IMR-90 (cell line): ENCODE data around the gene LAMA4. TPM values are rescaled to one million over a fixed set of nuclear protein-coding genes. Genes with fewer than 3 reads are reported as not detected.

Source experiments
- ATAC-seq: fragments of 200-7000 bp; cut with Tn5 transposase; 2 replicates; pipeline ENCODE4 v1.9.1; 2020; ENCODE audit warnings: low read depth, mild to moderate bottlenecking, moderate library complexity
- BruUV-seq: library from RNA; stranded (reverse); fragments of 400-500 nt; replicated peaks from 2 replicates; lab custom pipeline; 2021; lab: Mats Ljungman, UMichigan
- CTCF ChIA-PET: fragments of 300-600 bp; formaldehyde crosslinking; extraction: SDS; loops from one replicate; lab custom pipeline; 2021; ENCODE audit warnings: antibody characterized with exemption; lab: Yijun Ruan, JAX
- POLR2A ChIA-PET: fragments of 300-600 bp; sonication (Branson Sonifier 250); formaldehyde crosslinking; loops from one replicate; lab custom pipeline; 2022; ENCODE audit warnings: antibody characterized with exemption; ENCODE audit not compliant: unreplicated experiment; lab: Charles Lee
- DNase-seq: peaks from one replicate; pipeline ENCODE4 v3.0.0; 2013
- H2AFZ ChIP-seq: replicated peaks from 2 replicates; pipeline ENCODE3; 2013; ENCODE audit warnings: low read length, mild to moderate bottlenecking; ENCODE audit not compliant: poor library complexity
- H2AK5ac ChIP-seq: 2 replicates; pipeline ENCODE4 v1.6.1; 2013; ENCODE audit warnings: low read depth, low read length, inconsistent platforms
- H2AK9ac ChIP-seq: replicated peaks from 2 replicates; pipeline ENCODE3; 2013; ENCODE audit warnings: mild to moderate bottlenecking, low read depth, low read length, moderate library complexity; ENCODE audit not compliant: poor library complexity
- H2BK120ac ChIP-seq: 2 replicates; pipeline ENCODE4 v1.6.1; 2013; ENCODE audit warnings: low read depth, low read length, inconsistent platforms
- H2BK15ac ChIP-seq: 3 replicates; pipeline ENCODE4 v1.6.1; 2013; ENCODE audit warnings: low read depth, low read length, inconsistent platforms
- H2BK20ac ChIP-seq: 2 replicates; pipeline ENCODE4 v1.6.1; 2013; ENCODE audit warnings: low read depth, mild to moderate bottlenecking, inconsistent platforms, low read length, moderate library complexity
- H2BK5ac ChIP-seq: 2 replicates; pipeline ENCODE4 v1.6.1; 2013; ENCODE audit warnings: mild to moderate bottlenecking, low read depth, low read length, inconsistent platforms; ENCODE audit not compliant: poor library complexity, severe bottlenecking
- H3K14ac ChIP-seq: replicated peaks from 2 replicates; pipeline ENCODE4 v1.6.1; 2013; ENCODE audit warnings: low read depth, low read length, inconsistent platforms
- H3K18ac ChIP-seq: 2 replicates; pipeline ENCODE4 v1.6.1; 2013; ENCODE audit warnings: low read depth, low read length, control low read depth
- H3K23ac ChIP-seq: 2 replicates; pipeline ENCODE4 v1.6.1; 2013; ENCODE audit warnings: low read depth, low read length, inconsistent platforms
- H3K27ac ChIP-seq: 2 replicates; pipeline ENCODE4 v1.5.1; 2013; ENCODE audit warnings: mild to moderate bottlenecking, control low read depth, low read length; ENCODE audit not compliant: insufficient read depth
- H3K27me3 ChIP-seq: 2 replicates; pipeline ENCODE4 v1.6.1; 2013; ENCODE audit warnings: low read length; ENCODE audit not compliant: control insufficient read depth, insufficient read depth
- H3K36me3 ChIP-seq: 2 replicates; pipeline ENCODE4 v1.6.1; 2013; ENCODE audit warnings: low read length, mixed read lengths; ENCODE audit not compliant: control insufficient read depth, insufficient read depth
- H3K4ac ChIP-seq: 2 replicates; pipeline ENCODE4 v1.6.1; 2013; ENCODE audit warnings: low read depth, low read length, inconsistent platforms
- H3K4me1 ChIP-seq: 2 replicates; pipeline ENCODE4 v1.6.1; 2013; ENCODE audit warnings: low read length, mixed read lengths; ENCODE audit not compliant: control insufficient read depth, insufficient read depth
- H3K4me2 ChIP-seq: 2 replicates; pipeline ENCODE4 v1.6.1; 2013; ENCODE audit warnings: low read depth, mild to moderate bottlenecking, control low read depth, low read length, moderate library complexity
- H3K4me3 ChIP-seq: 2 replicates; pipeline ENCODE4 v1.5.1; 2013; ENCODE audit warnings: low read depth, mild to moderate bottlenecking, control low read depth, low read length, moderate library complexity; ENCODE audit not compliant: insufficient read depth
- H3K56ac ChIP-seq: 2 replicates; pipeline ENCODE4 v1.6.1; 2013; ENCODE audit warnings: low read length, inconsistent platforms; ENCODE audit not compliant: insufficient read depth; ENCODE audit errors: extremely low read depth
- H3K79me1 ChIP-seq, 2 experiments: 2 replicates each; pipeline ENCODE4 v1.6.1; 2013; ENCODE audit warnings: low read length in 2 of 2, inconsistent platforms in 1 of 2, low read depth in 1 of 2
- H3K9ac ChIP-seq: 2 replicates; pipeline ENCODE4 v1.6.1; 2013; ENCODE audit warnings: low read depth, low read length, control low read depth
- H3K9me1 ChIP-seq: 2 replicates; pipeline ENCODE4 v1.6.1; 2013; ENCODE audit warnings: low read length, inconsistent platforms; ENCODE audit not compliant: insufficient read depth
- H3K9me3 ChIP-seq: 2 replicates; pipeline ENCODE4 v1.6.1; 2013; ENCODE audit warnings: low read length; ENCODE audit not compliant: control insufficient read depth, insufficient read depth
- H4K20me1 ChIP-seq: 2 replicates; pipeline ENCODE4 v1.6.1; 2013; ENCODE audit warnings: low read length, inconsistent platforms; ENCODE audit not compliant: insufficient read depth
- H4K5ac ChIP-seq: 2 replicates; pipeline ENCODE4 v1.6.1; 2013; ENCODE audit warnings: mild to moderate bottlenecking, low read depth, low read length, control low read depth
- H4K8ac ChIP-seq, 2 experiments: 2 replicates each; pipeline ENCODE4 v1.6.1; 2013; ENCODE audit warnings: low read depth in 2 of 2, low read length in 2 of 2, control low read depth in 1 of 2, inconsistent platforms in 1 of 2
- H4K91ac ChIP-seq: 2 replicates; pipeline ENCODE4 v1.6.1; 2013; ENCODE audit warnings: low read depth, low read length, inconsistent platforms; ENCODE audit not compliant: insufficient read depth
- BHLHE40 ChIP-seq: fragments of 150-350 bp; IDR thresholded peaks from 2 replicates; pipeline ENCODE4 v1.6.1; 2016; ENCODE audit warnings: mild to moderate bottlenecking, low read depth, low read length
- CEBPB ChIP-seq: IDR thresholded peaks from 2 replicates; pipeline ENCODE4 v1.6.1; 2012; ENCODE audit warnings: low read depth, low read length, improper control_type of control experiment
- CHD1 ChIP-seq: IDR thresholded peaks from 2 replicates; pipeline ENCODE4 v1.6.1; 2012; ENCODE audit warnings: low read depth, low read length, improper control_type of control experiment
- FOS ChIP-seq: fragments of 150-350 bp; IDR thresholded peaks from 2 replicates; pipeline ENCODE4 v1.6.1; 2016; ENCODE audit warnings: low read depth, low read length
- MAFK ChIP-seq: IDR thresholded peaks from 2 replicates; pipeline ENCODE4 v1.6.1; 2012; ENCODE audit warnings: low read depth, low read length, improper control_type of control experiment
- MAZ ChIP-seq: IDR thresholded peaks from 2 replicates; pipeline ENCODE4 v1.6.1; 2012; ENCODE audit warnings: low read depth, mild to moderate bottlenecking, low read length, improper control_type of control experiment, moderate library complexity, borderline replicate concordance
- MXI1 ChIP-seq: IDR thresholded peaks from 2 replicates; pipeline ENCODE4 v1.6.1; 2012; ENCODE audit warnings: low read depth, mild to moderate bottlenecking, low read length, moderate library complexity, borderline replicate concordance
- NFE2L2 ChIP-seq: fragments of 150-350 bp; IDR thresholded peaks from 2 replicates; pipeline ENCODE4 v1.6.1; 2016; ENCODE audit warnings: low read depth, mild to moderate bottlenecking, low read length
- POLR2A ChIP-seq: IDR thresholded peaks from 2 replicates; pipeline ENCODE4 v1.6.1; 2012; ENCODE audit warnings: mild to moderate bottlenecking, low read depth, low read length
- RAD21 ChIP-seq: IDR thresholded peaks from 2 replicates; pipeline ENCODE4 v1.6.1; 2012; ENCODE audit warnings: low read length, improper control_type of control experiment
- RCOR1 ChIP-seq: IDR thresholded peaks from 2 replicates; pipeline ENCODE4 v1.6.1; 2012; ENCODE audit warnings: mild to moderate bottlenecking, low read length, improper control_type of control experiment; ENCODE audit not compliant: insufficient replicate concordance
- RFX5 ChIP-seq: IDR thresholded peaks from 2 replicates; pipeline ENCODE4 v1.8.0; 2012; ENCODE audit warnings: low read depth, mild to moderate bottlenecking, low read length, moderate library complexity
- SMC3 ChIP-seq: fragments of 150-350 bp; IDR thresholded peaks from 2 replicates; pipeline ENCODE4 v1.6.1; 2016; ENCODE audit warnings: low read depth, mild to moderate bottlenecking, antibody characterized with exemption, low read length, moderate library complexity
- WGBS, 2 experiments: methylation state at CpG; one replicate each; pipeline versions ENCODE4 v1.1.5 to v1.1.7; 2013; ENCODE audit warnings: missing lambda C conversion rate in 2 of 2; ENCODE audit not compliant: insufficient read length in 1 of 2; ENCODE audit errors: extremely low coverage in 2 of 2; 5-methylcytosine and 5-hydroxymethylcytosine counted together
- dilution Hi-C: fragments of 300-500 bp; cut with HindIII; formaldehyde crosslinking; loops from one replicate; pipeline ENCODE4 v1.14.3; 2018; ENCODE audit warnings: low sequenced_read_pairs; ENCODE audit not compliant: unreplicated experiment
- in situ Hi-C: fragments of 300-500 bp; cut with MboI; formaldehyde crosslinking; loops from 3 replicates; pipeline ENCODE4 v1.14.3; 2019; ENCODE audit warnings: low sequenced_read_pairs, inconsistent platforms, mixed read lengths
- intact Hi-C: fragments of 100-400 bp; cut with micrococcal nuclease; formaldehyde crosslinking; loops from 2 replicates; pipeline ENCODE4 v1.10.0; 2022
- polyA plus RNA-seq, 3 experiments: library from polyadenylated mRNA; depleted of rRNA; stranded (reverse); fragments of >200 nt; gene quantifications; 2 replicates each; pipeline ENCODE4 v1.2.3, GENCODE V29; 2012; ENCODE audit warnings: low replicate concordance in 1 of 3
- total RNA-seq: library from RNA; depleted of rRNA; stranded (reverse); fragments of >200 nt; gene quantifications from 2 replicates; pipeline ENCODE4 v1.2.3, GENCODE V29; 2012
- TF ChIP-seq, protein P1 (sequence below): conservative IDR thresholded peaks from 2 replicates; pipeline ENCODE4 v1.5.1; 2012; ENCODE audit warnings: mild to moderate bottlenecking, low read depth, low read length, improper control_type of control experiment
- TF ChIP-seq, protein P2 (sequence below): fragments of 150-350 bp; IDR thresholded peaks from 2 replicates; pipeline ENCODE4 v1.6.1; 2017; ENCODE audit warnings: mild to moderate bottlenecking, antibody characterized with exemption, low read length, low read depth
- TF ChIP-seq, protein P3 (sequence below): fragments of 150-350 bp; IDR thresholded peaks from 2 replicates; pipeline ENCODE4 v1.6.1; 2016; ENCODE audit warnings: low read depth, mild to moderate bottlenecking, low read length, moderate library complexity, borderline replicate concordance

Gene LAMA4
- total and polyA plus RNA-seq, 2 of the 4 experiments (the other 2 are of a cell fraction): 33.9 to 35.8 TPM

DNA sequence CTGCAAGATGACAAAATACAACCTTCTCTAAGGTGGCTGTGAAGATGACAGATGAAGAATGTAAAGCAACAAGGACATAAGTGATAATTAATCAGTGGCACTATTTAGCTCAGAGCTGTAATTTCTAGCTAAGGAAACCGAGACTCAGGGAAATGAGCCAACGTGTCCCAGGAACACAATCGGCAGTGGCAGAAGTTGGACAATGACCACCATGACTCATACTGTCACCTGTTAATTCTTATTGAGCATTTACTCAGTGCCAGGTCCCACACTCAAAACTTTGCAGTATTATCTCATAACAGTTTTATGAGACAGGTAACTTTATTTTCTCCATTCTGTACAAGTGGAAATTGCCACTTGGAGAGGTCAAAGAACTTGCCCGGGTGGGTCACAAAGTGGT, 55.8 kb downstream of the LAMA4 start:
- no peak overlapping the region for H3K4ac ChIP-seq
- intact Hi-C loops: no loop called here

More for the DNA sequence above, 55.8 kb downstream of the LAMA4 start:
- Histone ChIP-seq H3K36me3 (peaks cover 26% of the 10 kb centered on the region), H3K79me1 (no peaks in the 10 kb centered on the region), H2AK9ac (no peak overlapping the region), H3K9me3 (no peaks in the 10 kb centered on the region), H2BK15ac (no peak overlapping the region), H4K91ac (no peak overlapping the region), H2BK5ac (no peak overlapping the region), H4K20me1 (no peaks in the 10 kb centered on the region), H3K4me2 (no peak overlapping the region), H3K9ac (no peak overlapping the region), H3K23ac (no peak overlapping the region), H2BK120ac (no peak overlapping the region), H4K5ac (no peak overlapping the region), H3K18ac (no peak overlapping the region), H4K8ac (no peak overlapping the region), H2BK20ac (no peak overlapping the region), H3K14ac (no peak overlapping the region), H2AK5ac (no peak overlapping the region), H3K4me3 (no peak overlapping the region), H3K27ac (no peak overlapping the region), H3K9me1 (peaks cover 4% of the 10 kb centered on the region; the same call in 1 of the 2 replicates), H3K27me3 (no peaks in the 10 kb centered on the region), H2AFZ (no peak overlapping the region), H3K56ac (no peak overlapping the region), H3K4me1 (peaks cover 9% of the 10 kb centered on the region)
- in situ Hi-C loops (loop anchor here (25.0 kb wide), 1 partner anchor 1714 kb away; no protein-coding TSS in a partner anchor), dilution Hi-C loops (no loop called here)
- WGBS, 2 experiments: no CpG with 5 or more reads among the region's 4 CpGs
- CTCF ChIA-PET: interaction anchor here (0.7 kb wide), 1 partner anchor 12 kb away, joined by 3 read pairs; no protein-coding TSS in a partner anchor
- BruUV-seq: no TSS peak
- ATAC-seq (no peak), DNase-seq (no peak)
- POLR2A ChIA-PET: no interaction called here
- TF ChIP-seq MXI1 (no peak), MAZ (no peak), POLR2A (no peak), CEBPB (no peak), NFE2L2 (no peak), FOS (no peak), MAFK (no peak), BHLHE40 (no peak), RFX5 (no peak), RCOR1 (no peak), SMC3 (no peak), CHD1 (no peak), RAD21 (no peak)
- TF ChIP-seq, protein P1, sequence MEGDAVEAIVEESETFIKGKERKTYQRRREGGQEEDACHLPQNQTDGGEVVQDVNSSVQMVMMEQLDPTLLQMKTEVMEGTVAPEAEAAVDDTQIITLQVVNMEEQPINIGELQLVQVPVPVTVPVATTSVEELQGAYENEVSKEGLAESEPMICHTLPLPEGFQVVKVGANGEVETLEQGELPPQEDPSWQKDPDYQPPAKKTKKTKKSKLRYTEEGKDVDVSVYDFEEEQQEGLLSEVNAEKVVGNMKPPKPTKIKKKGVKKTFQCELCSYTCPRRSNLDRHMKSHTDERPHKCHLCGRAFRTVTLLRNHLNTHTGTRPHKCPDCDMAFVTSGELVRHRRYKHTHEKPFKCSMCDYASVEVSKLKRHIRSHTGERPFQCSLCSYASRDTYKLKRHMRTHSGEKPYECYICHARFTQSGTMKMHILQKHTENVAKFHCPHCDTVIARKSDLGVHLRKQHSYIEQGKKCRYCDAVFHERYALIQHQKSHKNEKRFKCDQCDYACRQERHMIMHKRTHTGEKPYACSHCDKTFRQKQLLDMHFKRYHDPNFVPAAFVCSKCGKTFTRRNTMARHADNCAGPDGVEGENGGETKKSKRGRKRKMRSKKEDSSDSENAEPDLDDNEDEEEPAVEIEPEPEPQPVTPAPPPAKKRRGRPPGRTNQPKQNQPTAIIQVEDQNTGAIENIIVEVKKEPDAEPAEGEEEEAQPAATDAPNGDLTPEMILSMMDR: no peak
- TF ChIP-seq, protein P2, sequence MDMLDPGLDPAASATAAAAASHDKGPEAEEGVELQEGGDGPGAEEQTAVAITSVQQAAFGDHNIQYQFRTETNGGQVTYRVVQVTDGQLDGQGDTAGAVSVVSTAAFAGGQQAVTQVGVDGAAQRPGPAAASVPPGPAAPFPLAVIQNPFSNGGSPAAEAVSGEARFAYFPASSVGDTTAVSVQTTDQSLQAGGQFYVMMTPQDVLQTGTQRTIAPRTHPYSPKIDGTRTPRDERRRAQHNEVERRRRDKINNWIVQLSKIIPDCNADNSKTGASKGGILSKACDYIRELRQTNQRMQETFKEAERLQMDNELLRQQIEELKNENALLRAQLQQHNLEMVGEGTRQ: no peak
- TF ChIP-seq, protein P3, sequence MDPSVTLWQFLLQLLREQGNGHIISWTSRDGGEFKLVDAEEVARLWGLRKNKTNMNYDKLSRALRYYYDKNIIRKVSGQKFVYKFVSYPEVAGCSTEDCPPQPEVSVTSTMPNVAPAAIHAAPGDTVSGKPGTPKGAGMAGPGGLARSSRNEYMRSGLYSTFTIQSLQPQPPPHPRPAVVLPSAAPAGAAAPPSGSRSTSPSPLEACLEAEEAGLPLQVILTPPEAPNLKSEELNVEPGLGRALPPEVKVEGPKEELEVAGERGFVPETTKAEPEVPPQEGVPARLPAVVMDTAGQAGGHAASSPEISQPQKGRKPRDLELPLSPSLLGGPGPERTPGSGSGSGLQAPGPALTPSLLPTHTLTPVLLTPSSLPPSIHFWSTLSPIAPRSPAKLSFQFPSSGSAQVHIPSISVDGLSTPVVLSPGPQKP: no peak
